WTC11 (cell line): ENCODE results near the gene TIMM10B. TPM values are rescaled to one million over a fixed set of nuclear protein-coding genes. Genes with fewer than 3 reads are reported as not detected.

Experiments used
- ATAC-seq: fragments of 200-7000 bp; cut with Tn5 transposase; 2 replicates; pipeline ENCODE4 v1.10.0; 2021; ENCODE audit warnings: mild to moderate bottlenecking, moderate library complexity
- CTCF ChIA-PET: fragments of 300-600 bp; sonication (Branson Sonifier 250); formaldehyde crosslinking; loops from one replicate; lab custom pipeline; 2021; ENCODE audit warnings: antibody characterized with exemption; lab: Charles Lee
- POLR2A ChIA-PET: fragments of 350-600 bp; sonication (Branson Sonifier 250); formaldehyde crosslinking; loops from one replicate; lab custom pipeline; 2021; ENCODE audit warnings: antibody characterized with exemption; lab: Charles Lee
- DNase-seq: peaks from one replicate; pipeline ENCODE4 v3.0.0; 2021; ENCODE audit warnings: low spot score
- H3K27ac Mint-ChIP-seq: 2 replicates; pipeline ENCODE4 v1.8.0; 2021; ENCODE audit warnings: mixed read lengths
- H3K27me3 Mint-ChIP-seq: 2 replicates; pipeline ENCODE4 v1.8.0; 2021; ENCODE audit warnings: low read depth, mild to moderate bottlenecking, moderate library complexity, mixed read lengths
- H3K36me3 Mint-ChIP-seq: 2 replicates; pipeline ENCODE4 v1.8.0; 2021; ENCODE audit warnings: mixed read lengths
- H3K4me1 Mint-ChIP-seq: 2 replicates; pipeline ENCODE4 v1.8.0; 2022; ENCODE audit warnings: mixed read lengths
- H3K4me3 Mint-ChIP-seq: 2 replicates; pipeline ENCODE4 v1.8.0; 2021; ENCODE audit warnings: mild to moderate bottlenecking, moderate library complexity, mixed read lengths
- H3K9me3 Mint-ChIP-seq: 2 replicates; pipeline ENCODE4 v1.8.0; 2021; ENCODE audit warnings: mixed read lengths
- AFF4 ChIP-seq: sonication (generic); formaldehyde crosslinking; IDR thresholded peaks from 2 replicates; pipeline ENCODE4 v1.8.1; 2023; ENCODE audit warnings: mild to moderate bottlenecking, missing genetic modification reagents, borderline replicate concordance
- AR ChIP-seq: fragments of 250-450 bp; sonication (Bioruptor Pico); IDR thresholded peaks from 2 replicates; pipeline ENCODE4 v1.9.0; 2021; ENCODE audit warnings: mild to moderate bottlenecking
- CBFB ChIP-seq: sonication (generic); formaldehyde crosslinking; IDR thresholded peaks from 2 replicates; pipeline ENCODE4 v1.8.1; 2022; ENCODE audit warnings: mild to moderate bottlenecking, low read depth, missing genetic modification reagents
- EMX1 ChIP-seq: fragments of 250-450 bp; sonication (Bioruptor Pico); IDR thresholded peaks from 2 replicates; pipeline ENCODE4 v1.8.0; 2021; ENCODE audit warnings: mild to moderate bottlenecking
- ERG ChIP-seq: fragments of 250-450 bp; sonication (Bioruptor Pico); IDR thresholded peaks from 2 replicates; pipeline ENCODE4 v1.8.0; 2021; ENCODE audit warnings: mild to moderate bottlenecking
- FOXJ3 ChIP-seq: sonication (generic); formaldehyde crosslinking; IDR thresholded peaks from 2 replicates; pipeline ENCODE4 v1.9.0; 2021; ENCODE audit warnings: missing genetic modification reagents, mild to moderate bottlenecking, borderline replicate concordance
- GABPB1 ChIP-seq: sonication (generic); formaldehyde crosslinking; IDR thresholded peaks from 2 replicates; pipeline ENCODE4 v1.8.1; 2023; ENCODE audit warnings: mild to moderate bottlenecking, missing genetic modification reagents
- HMGXB4 ChIP-seq: sonication (generic); formaldehyde crosslinking; IDR thresholded peaks from 2 replicates; pipeline ENCODE4 v1.8.1; 2023; ENCODE audit warnings: mild to moderate bottlenecking, moderate library complexity, missing genetic modification reagents
- JUN ChIP-seq: sonication (generic); formaldehyde crosslinking; IDR thresholded peaks from 2 replicates; pipeline ENCODE4 v1.8.0; 2023; ENCODE audit warnings: mild to moderate bottlenecking, missing genetic modification reagents
- MXD4 ChIP-seq: fragments of 250-450 bp; sonication (Bioruptor Pico); IDR thresholded peaks from 2 replicates; pipeline ENCODE4 v1.8.0; 2021; ENCODE audit warnings: mild to moderate bottlenecking, moderate library complexity, borderline replicate concordance
- NFATC4 ChIP-seq: fragments of 250-450 bp; sonication (Bioruptor Pico); IDR thresholded peaks from 2 replicates; pipeline ENCODE4 v1.9.0; 2021; ENCODE audit warnings: mild to moderate bottlenecking
- NR1H2 ChIP-seq: sonication (generic); formaldehyde crosslinking; IDR thresholded peaks from 2 replicates; pipeline ENCODE4 v1.9.0; 2021; ENCODE audit warnings: mild to moderate bottlenecking, moderate library complexity, missing genetic modification reagents
- RELA ChIP-seq: sonication (generic); formaldehyde crosslinking; IDR thresholded peaks from 2 replicates; pipeline ENCODE4 v1.8.1; 2022; ENCODE audit warnings: missing genetic modification reagents, mild to moderate bottlenecking, borderline replicate concordance
- STAT6 ChIP-seq: sonication (generic); formaldehyde crosslinking; conservative IDR thresholded peaks from 2 replicates; pipeline ENCODE4 v1.8.1; 2023; ENCODE audit warnings: mild to moderate bottlenecking, low read depth, missing genetic modification reagents, moderate library complexity
- TEAD1 ChIP-seq: sonication (generic); formaldehyde crosslinking; IDR thresholded peaks from 2 replicates; pipeline ENCODE4 v1.8.0; 2022; ENCODE audit warnings: mild to moderate bottlenecking, missing genetic modification reagents
- ZBTB43 ChIP-seq: sonication (generic); formaldehyde crosslinking; IDR thresholded peaks from 2 replicates; pipeline ENCODE4 v1.8.1; 2023; ENCODE audit warnings: mild to moderate bottlenecking, missing genetic modification reagents
- ZNF317 ChIP-seq: sonication (generic); formaldehyde crosslinking; IDR thresholded peaks from 2 replicates; pipeline ENCODE4 v1.8.1; 2023; ENCODE audit warnings: low read depth, mild to moderate bottlenecking, moderate library complexity, missing genetic modification reagents, borderline replicate concordance
- ZNF396 ChIP-seq: fragments of 250-450 bp; sonication (Bioruptor Pico); IDR thresholded peaks from 2 replicates; pipeline ENCODE4 v1.8.0; 2021; ENCODE audit warnings: mild to moderate bottlenecking, moderate library complexity, borderline replicate concordance
- ZNF416 ChIP-seq: fragments of 250-450 bp; sonication (Bioruptor Pico); IDR thresholded peaks from 2 replicates; pipeline ENCODE4 v1.9.0; 2021; ENCODE audit warnings: mild to moderate bottlenecking, inconsistent platforms
- ZNF671 ChIP-seq: fragments of 250-450 bp; sonication (Bioruptor Pico); IDR thresholded peaks from 2 replicates; pipeline ENCODE4 v1.8.0; 2021; ENCODE audit warnings: mild to moderate bottlenecking
- ZSCAN18 ChIP-seq: fragments of 250-450 bp; sonication (Bioruptor Pico); IDR thresholded peaks from 2 replicates; pipeline ENCODE4 v2.1.2; 2022; ENCODE audit warnings: mild to moderate bottlenecking, moderate library complexity
- total RNA-seq: library from RNA; stranded (reverse); gene quantifications from 3 replicates; pipeline ENCODE4 v1.2.3, GENCODE V29; 2021

TIMM10B gene
- total RNA-seq, 1 experiment from 2014 or later: 35.8 TPM

GRCh38 chr11:6488821-6489220 lies 7.5 kb downstream of the TIMM10B start:
- H3K9me3 Mint-ChIP-seq: no peaks in the 10 kb centered on the region
- ATAC-seq: no peak
- H3K27me3 Mint-ChIP-seq: no peaks in the 10 kb centered on the region
- CTCF ChIA-PET: interaction anchor here (3.0 kb wide), 1 partner anchor 17 kb away, joined by 12 read pairs; no protein-coding TSS in a partner anchor
- H3K4me1 Mint-ChIP-seq: no peaks in the 10 kb centered on the region
- no peaks in the 10 kb centered on the region; the same call in 1 of the 2 replicates for H3K36me3 Mint-ChIP-seq
- no peak overlapping the region for H3K27ac Mint-ChIP-seq
- no peak overlapping the region for H3K4me3 Mint-ChIP-seq
- TF ChIP-seq CBFB (CRISPR knock-in tag) (no peak), FOXJ3 (no peak), TEAD1 (CRISPR knock-in tag) (no peak), EMX1 (CRISPR knock-in tag) (no peak), HMGXB4 (CRISPR knock-in tag) (no peak), ZNF671 (no peak), ZNF416 (no peak), JUN (CRISPR knock-in tag) (no peak), ERG (no peak), ZSCAN18 (CRISPR knock-in tag) (no peak), MXD4 (CRISPR knock-in tag) (no peak), ZNF396 (CRISPR knock-in tag) (no peak), NR1H2 (no peak), STAT6 (no peak), ZBTB43 (CRISPR knock-in tag) (no peak)
- DNase-seq: no peak
- POLR2A ChIA-PET: no interaction called here

GRCh38 chr11:6489306-6489705 lies 8.0 kb downstream of the TIMM10B start:
- DNase-seq (no peak), ATAC-seq (no peak)
- Mint-ChIP-seq H3K36me3 (no peaks in the 10 kb centered on the region; the same call in 1 of the 2 replicates), H3K27me3 (no peaks in the 10 kb centered on the region), H3K4me3 (no peak overlapping the region), H3K27ac (no peak overlapping the region), H3K4me1 (no peaks in the 10 kb centered on the region), H3K9me3 (no peaks in the 10 kb centered on the region)
- ChIA-PET POLR2A (interaction anchor here (0.5 to 1.5 kb wide), 2 partner anchors 8 to 99 kb away, joined by 3 to 6 read pairs; partner anchors contain the start of genes ARFIP2, SMPD1 and TIMM10B), CTCF (interaction anchor here (1.2 to 3.0 kb wide), 2 partner anchors 16 to 110 kb away, joined by 8 to 12 read pairs; no protein-coding TSS in a partner anchor)
- TF ChIP-seq AR (no peak), TEAD1 (CRISPR knock-in tag) (no peak), GABPB1 (no peak), ZNF317 (no peak), AFF4 (CRISPR knock-in tag) (no peak), ZNF416 (no peak), RELA (CRISPR knock-in tag) (no peak), NFATC4 (no peak), ZNF396 (CRISPR knock-in tag) (no peak)
